OCI-LY7 (cell line): Measurements from ENCODE around the gene ZFP30.

Source experiments
- EZH2phosphoT487 ChIP-seq: fragments of 200-600 bp; sonication (generic); IDR thresholded peaks from 2 replicates; pipeline ENCODE4 v1.6.1; 2018; ENCODE audit warnings: low read depth, borderline replicate concordance, mild to moderate bottlenecking, mixed run types, antibody characterized with exemption, low read length, moderate library complexity, mixed read lengths
- TF ChIP-seq, protein P1 (sequence below): fragments of 200-600 bp; sonication (generic); conservative IDR thresholded peaks from 2 replicates; pipeline ENCODE4 v1.5.1; 2014; ENCODE audit warnings: mild to moderate bottlenecking, antibody characterized with exemption, low read length, moderate library complexity, mixed read lengths

DNA sequence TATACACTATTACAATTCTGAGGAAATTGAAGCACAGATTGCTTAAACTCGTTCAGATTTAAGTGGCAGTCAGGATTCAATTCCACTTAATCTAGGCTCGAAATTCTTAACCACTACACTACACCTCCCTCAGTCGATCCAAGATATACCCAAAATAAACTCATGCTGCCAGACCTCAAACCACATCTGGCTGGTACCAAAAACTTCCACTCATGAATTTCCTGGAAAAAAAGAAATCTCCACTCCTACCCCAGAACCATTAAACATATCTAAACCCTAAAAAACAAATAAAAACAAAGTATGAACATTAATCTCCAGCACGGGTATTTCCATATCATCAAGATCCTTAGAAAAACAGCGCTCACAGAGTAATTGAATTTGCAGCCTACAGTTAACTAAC lies 1.1 kb downstream of the ZFP30 start:
- TF ChIP-seq, protein P1, sequence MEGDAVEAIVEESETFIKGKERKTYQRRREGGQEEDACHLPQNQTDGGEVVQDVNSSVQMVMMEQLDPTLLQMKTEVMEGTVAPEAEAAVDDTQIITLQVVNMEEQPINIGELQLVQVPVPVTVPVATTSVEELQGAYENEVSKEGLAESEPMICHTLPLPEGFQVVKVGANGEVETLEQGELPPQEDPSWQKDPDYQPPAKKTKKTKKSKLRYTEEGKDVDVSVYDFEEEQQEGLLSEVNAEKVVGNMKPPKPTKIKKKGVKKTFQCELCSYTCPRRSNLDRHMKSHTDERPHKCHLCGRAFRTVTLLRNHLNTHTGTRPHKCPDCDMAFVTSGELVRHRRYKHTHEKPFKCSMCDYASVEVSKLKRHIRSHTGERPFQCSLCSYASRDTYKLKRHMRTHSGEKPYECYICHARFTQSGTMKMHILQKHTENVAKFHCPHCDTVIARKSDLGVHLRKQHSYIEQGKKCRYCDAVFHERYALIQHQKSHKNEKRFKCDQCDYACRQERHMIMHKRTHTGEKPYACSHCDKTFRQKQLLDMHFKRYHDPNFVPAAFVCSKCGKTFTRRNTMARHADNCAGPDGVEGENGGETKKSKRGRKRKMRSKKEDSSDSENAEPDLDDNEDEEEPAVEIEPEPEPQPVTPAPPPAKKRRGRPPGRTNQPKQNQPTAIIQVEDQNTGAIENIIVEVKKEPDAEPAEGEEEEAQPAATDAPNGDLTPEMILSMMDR, result no peak
- no peak for TF ChIP-seq EZH2phosphoT487
